ENCODE data around the gene HOXD4.
A peak's percentile ranks its signal among the peaks of the same experiment; 100 is the strongest.

HOXD4 gene

GRCh38 chr2:176181551-176181950 lies 30.2 kb downstream of the HOXD4 start:
- no peaks in the 10 kb centered on the region for H3K9me3 Mint-ChIP-seq
- H3K4me1 Mint-ChIP-seq (ENCODE audit: low read depth): peaks cover 5% of the 10 kb centered on the region
- H3K27ac Mint-ChIP-seq: no peak overlapping the region
- H3K36me3 Mint-ChIP-seq (ENCODE audit: low read depth): no peaks in the 10 kb centered on the region
- no peak overlapping the region for H3K4me3 Mint-ChIP-seq
- DNase-seq (ENCODE audit: low spot score): no peak
- peaks cover 79% of the 10 kb centered on the region for H3K27me3 Mint-ChIP-seq (ENCODE audit: low read depth)

- Mint-ChIP-seq H3K4me3 (no peak overlapping the region), H3K36me3 (ENCODE audit: low read depth) (no peaks in the 10 kb centered on the region), H3K9me3 (no peaks in the 10 kb centered on the region), H3K4me1 (ENCODE audit: low read depth) (peaks cover 9% of the 10 kb centered on the region), H3K27ac (no peak overlapping the region), H3K27me3 (ENCODE audit: low read depth) (peaks cover 78% of the 10 kb centered on the region)
- no peak for DNase-seq (ENCODE audit: low spot score)
Measured at GRCh38 chr2:176182671-176183070, 31.3 kb downstream of the HOXD4 start.

- Mint-ChIP-seq H3K4me3 (no peak overlapping the region), H3K4me1 (ENCODE audit: low read depth) (peaks cover 10% of the 10 kb centered on the region), H3K27me3 (ENCODE audit: low read depth) (peaks cover 74% of the 10 kb centered on the region), H3K9me3 (no peaks in the 10 kb centered on the region), H3K27ac (no peak overlapping the region), H3K36me3 (ENCODE audit: low read depth) (no peaks in the 10 kb centered on the region)
- DNase-seq (ENCODE audit: low spot score): no peak
Measured at GRCh38 chr2:176184749-176185148, 33.4 kb downstream of the HOXD4 start.

DNA sequence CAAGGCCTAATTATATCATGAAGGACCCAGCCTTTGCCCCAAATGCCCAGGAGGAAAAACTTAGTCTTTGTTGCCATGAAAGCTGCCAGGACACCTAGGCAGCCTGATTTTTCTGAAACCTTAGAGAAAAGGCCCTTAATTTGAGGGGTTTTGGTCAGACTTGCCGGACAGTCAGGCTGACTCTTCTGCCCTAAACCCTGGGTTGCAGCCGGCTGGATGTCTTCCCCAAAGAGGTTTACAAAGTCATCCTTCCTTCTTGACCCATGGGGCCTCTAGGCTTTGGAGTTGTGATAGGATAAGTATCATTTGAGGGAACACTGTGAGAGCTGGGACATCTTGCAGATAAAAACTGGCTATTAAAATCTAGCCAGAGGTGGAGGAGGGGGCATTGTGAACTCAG lies 34.7 kb downstream of the HOXD4 start:
- Mint-ChIP-seq H3K27me3 (ENCODE audit: low read depth) (peaks cover 74% of the 10 kb centered on the region), H3K9me3 (no peaks in the 10 kb centered on the region), H3K4me1 (ENCODE audit: low read depth) (peaks cover 10% of the 10 kb centered on the region)

DNA sequence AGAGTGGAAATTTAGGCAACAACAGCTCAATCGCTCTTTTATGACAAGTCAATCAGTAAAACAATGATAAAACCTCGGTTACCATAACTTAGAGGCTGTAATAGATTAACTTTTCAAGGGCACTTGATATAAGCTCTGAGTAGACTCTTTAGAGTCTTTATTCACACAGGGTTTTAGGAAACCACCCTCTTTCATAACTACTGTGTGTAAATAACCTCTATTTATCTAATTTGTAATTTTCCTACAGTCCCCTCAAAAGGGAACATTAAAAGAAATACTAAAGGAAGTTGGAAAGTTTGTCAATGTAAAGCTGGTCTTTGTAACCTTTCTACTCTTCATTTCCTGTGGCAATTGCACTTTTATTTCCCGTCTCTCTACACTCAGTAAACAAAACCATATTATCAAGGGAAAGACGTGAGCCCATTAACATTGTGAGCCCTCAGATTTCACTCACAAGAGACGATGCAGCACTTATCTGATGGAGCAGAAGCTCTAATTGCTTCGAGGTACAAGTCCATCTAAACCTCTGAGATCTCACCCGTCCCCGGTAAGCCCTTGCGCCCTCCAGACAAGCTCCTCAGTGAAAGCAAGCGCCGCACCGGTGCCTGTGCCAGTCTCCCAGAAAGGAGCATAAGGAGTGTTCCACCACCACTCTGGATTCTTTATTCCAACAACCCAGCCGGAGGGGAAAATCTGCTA lies 36.0 kb downstream of the HOXD4 start:
- no peaks in the 10 kb centered on the region for H3K36me3 Mint-ChIP-seq (ENCODE audit: low read depth)
- DNase-seq (ENCODE audit: low spot score): no peak
- H3K4me1 Mint-ChIP-seq (ENCODE audit: low read depth): peaks cover 10% of the 10 kb centered on the region
- peak overlapping the region; percentile 76 for H3K4me3 Mint-ChIP-seq
- H3K9me3 Mint-ChIP-seq: no peaks in the 10 kb centered on the region
- H3K27me3 Mint-ChIP-seq (ENCODE audit: low read depth): peaks cover 80% of the 10 kb centered on the region
- no peak overlapping the region for H3K27ac Mint-ChIP-seq

More for the DNA sequence above, 34.7 kb downstream of the HOXD4 start:
- no peak overlapping the region for H3K4me3 Mint-ChIP-seq
- no peak for DNase-seq (ENCODE audit: low spot score)
- H3K27ac Mint-ChIP-seq: no peak overlapping the region
- no peaks in the 10 kb centered on the region for H3K36me3 Mint-ChIP-seq (ENCODE audit: low read depth)

DNA sequence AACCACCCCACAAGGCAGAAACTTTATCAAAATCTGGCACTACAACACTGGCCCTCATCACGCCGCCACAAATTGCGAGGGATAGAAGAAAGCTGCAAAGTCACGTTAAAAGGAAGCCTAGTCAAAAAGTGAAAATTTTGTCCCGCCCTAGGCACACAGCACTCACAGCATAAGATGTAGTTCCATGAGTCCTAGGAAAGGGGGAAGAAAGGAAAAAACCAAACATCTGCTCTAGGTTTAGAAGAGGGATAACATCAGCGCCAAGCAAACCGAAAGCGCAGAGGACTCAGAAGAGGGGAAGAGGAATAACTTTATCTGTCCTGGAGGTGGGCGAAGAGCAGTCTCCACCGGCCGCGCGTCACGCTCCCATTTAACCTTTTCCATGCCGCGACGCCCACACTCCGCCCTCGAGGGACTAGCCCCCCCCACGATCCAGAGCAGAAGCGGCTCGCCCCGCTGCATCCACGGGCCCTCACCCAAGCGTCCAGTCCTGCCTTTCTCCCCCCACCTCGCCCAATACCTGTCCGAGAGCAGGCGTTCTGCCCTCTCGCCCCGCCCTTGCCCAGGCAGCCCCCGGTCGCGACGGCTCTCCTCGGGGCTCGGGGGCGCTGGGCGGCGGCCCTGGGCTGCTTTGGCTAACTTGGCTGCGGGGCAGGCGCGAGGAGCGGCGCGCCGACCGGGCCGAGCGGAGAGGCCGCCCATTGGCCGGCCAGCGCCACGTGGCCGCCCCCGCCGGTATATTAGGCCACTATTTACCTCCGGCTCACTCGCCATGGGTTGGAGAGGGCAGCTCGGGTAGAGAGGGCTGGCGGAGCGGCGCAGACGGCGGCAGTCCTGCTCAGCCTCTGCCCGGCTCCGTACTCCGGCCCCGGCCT lies 36.8 kb downstream of the HOXD4 start, which contains the start of gene HOXD1:
Gene HOXD1, plus strand, starts transcription at position 770 of the 875 bp plus-strand sequence. CDS start 134 bp downstream, outside the sequence.
- Mint-ChIP-seq H3K27me3 (ENCODE audit: low read depth) (peaks cover 81% of the 10 kb centered on the region), H3K4me3 (peak within 1 kb of the TSS; percentile 76), H3K9me3 (no peaks in the 10 kb centered on the region), H3K4me1 (ENCODE audit: low read depth) (peaks cover 10% of the 10 kb centered on the region), H3K36me3 (ENCODE audit: low read depth) (no peaks in the 10 kb centered on the region), H3K27ac (no peak within 1 kb of the TSS)
- no peak for DNase-seq (ENCODE audit: low spot score)

- no peaks in the 10 kb centered on the region for H3K36me3 Mint-ChIP-seq (ENCODE audit: low read depth)
- no peaks in the 10 kb centered on the region for H3K9me3 Mint-ChIP-seq
- H3K27ac Mint-ChIP-seq: no peak overlapping the region
- H3K4me1 Mint-ChIP-seq (ENCODE audit: low read depth): peaks cover 10% of the 10 kb centered on the region
- peak overlapping the region; percentile 38 for H3K4me3 Mint-ChIP-seq
- H3K27me3 Mint-ChIP-seq (ENCODE audit: low read depth): peaks cover 82% of the 10 kb centered on the region
- DNase-seq (ENCODE audit: low spot score): no peak
Measured at GRCh38 chr2:176188774-176189680, 37.7 kb downstream of the HOXD4 start.

GRCh38 chr2:176189681-176190641 lies 38.6 kb downstream of the HOXD4 start:
- Mint-ChIP-seq H3K27me3 (ENCODE audit: low read depth) (peaks cover 81% of the 10 kb centered on the region), H3K4me1 (ENCODE audit: low read depth) (peaks cover 10% of the 10 kb centered on the region), H3K36me3 (ENCODE audit: low read depth) (no peaks in the 10 kb centered on the region), H3K27ac (no peak overlapping the region), H3K4me3 (no peak overlapping the region), H3K9me3 (no peaks in the 10 kb centered on the region)
- DNase-seq (ENCODE audit: low spot score): no peak

DNA sequence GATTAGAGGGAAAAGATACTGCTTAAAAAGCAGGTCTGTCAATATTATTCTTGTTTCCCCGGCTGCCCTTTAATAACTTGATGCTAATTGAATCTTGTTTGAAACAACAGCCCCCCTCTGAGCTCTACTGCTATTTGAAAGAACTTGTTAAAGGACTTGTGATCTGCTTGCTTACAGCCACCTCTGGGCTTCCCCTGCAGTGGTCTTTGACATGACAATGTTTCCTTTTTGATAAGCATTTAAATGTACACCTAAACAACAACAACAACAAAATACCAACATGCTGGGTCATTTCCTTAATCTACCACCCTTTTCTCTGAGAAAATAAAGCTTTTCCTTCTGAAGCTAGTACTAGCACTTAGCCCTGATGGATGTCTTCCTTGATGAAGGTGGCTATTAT lies 41.0 kb downstream of the HOXD4 start:
- no peaks in the 10 kb centered on the region for H3K36me3 Mint-ChIP-seq (ENCODE audit: low read depth)
- no peak for DNase-seq (ENCODE audit: low spot score)
- H3K27me3 Mint-ChIP-seq (ENCODE audit: low read depth): peaks cover 70% of the 10 kb centered on the region
- peaks cover 8% of the 10 kb centered on the region for H3K4me1 Mint-ChIP-seq (ENCODE audit: low read depth)
- no peaks in the 10 kb centered on the region for H3K9me3 Mint-ChIP-seq
- no peak overlapping the region for H3K27ac Mint-ChIP-seq
- no peak overlapping the region for H3K4me3 Mint-ChIP-seq

DNA sequence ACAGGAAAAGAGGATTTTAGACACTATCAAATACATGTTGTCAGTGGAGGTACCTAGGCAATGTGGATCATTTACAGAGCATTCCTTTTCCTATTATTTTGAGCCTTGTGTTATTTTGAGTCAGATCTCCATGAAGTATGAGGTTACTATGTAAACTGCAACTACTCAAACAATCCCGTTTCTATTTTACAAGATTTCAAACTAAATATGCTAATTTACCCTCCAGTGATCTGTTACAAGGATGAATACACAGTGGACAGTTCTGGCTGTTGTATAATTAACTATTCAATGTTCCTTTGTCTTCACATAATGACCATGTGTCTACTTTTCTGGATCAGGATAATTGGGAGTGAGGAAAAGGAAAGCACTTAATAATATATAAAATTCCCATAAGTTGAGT lies 41.7 kb downstream of the HOXD4 start:
- no peaks in the 10 kb centered on the region for H3K36me3 Mint-ChIP-seq (ENCODE audit: low read depth)
- DNase-seq (ENCODE audit: low spot score): no peak
- H3K9me3 Mint-ChIP-seq: no peaks in the 10 kb centered on the region
- H3K27me3 Mint-ChIP-seq (ENCODE audit: low read depth): peaks cover 68% of the 10 kb centered on the region
- H3K4me1 Mint-ChIP-seq (ENCODE audit: low read depth): peaks cover 1% of the 10 kb centered on the region
- no peak overlapping the region for H3K4me3 Mint-ChIP-seq
- no peak overlapping the region for H3K27ac Mint-ChIP-seq

DNA sequence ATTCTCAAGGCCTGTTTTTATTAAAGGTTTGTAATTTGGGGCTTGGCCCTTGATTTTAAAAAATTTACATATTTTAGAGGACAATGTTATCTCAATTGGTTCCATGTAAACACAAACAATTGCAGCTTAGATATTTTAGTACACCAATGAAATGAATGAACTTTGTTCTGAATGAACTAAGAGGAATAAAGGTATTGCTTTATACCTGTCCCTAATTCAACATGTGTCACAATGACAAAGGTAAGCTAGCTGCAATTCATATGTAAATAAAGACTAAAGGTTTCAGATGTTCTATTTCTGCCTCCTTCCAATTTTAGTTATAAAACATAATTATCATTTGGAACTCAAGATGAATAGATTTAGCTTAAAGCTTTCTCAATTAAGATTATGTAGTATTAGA lies 48.6 kb downstream of the HOXD4 start:
- Mint-ChIP-seq H3K27ac (no peak overlapping the region), H3K4me1 (ENCODE audit: low read depth) (no peaks in the 10 kb centered on the region), H3K36me3 (ENCODE audit: low read depth) (no peaks in the 10 kb centered on the region), H3K4me3 (no peak overlapping the region), H3K27me3 (ENCODE audit: low read depth) (peaks cover 23% of the 10 kb centered on the region), H3K9me3 (no peaks in the 10 kb centered on the region)
- no peak for DNase-seq (ENCODE audit: low spot score)

- Mint-ChIP-seq H3K27me3 (ENCODE audit: low read depth) (peaks cover 22% of the 10 kb centered on the region), H3K36me3 (ENCODE audit: low read depth) (no peaks in the 10 kb centered on the region), H3K27ac (no peak overlapping the region)
Measured at GRCh38 chr2:176200971-176201370, 49.6 kb downstream of the HOXD4 start.

GRCh38 chr2:176202491-176202890 lies 51.1 kb downstream of the HOXD4 start:
- H3K36me3 Mint-ChIP-seq (ENCODE audit: low read depth): no peaks in the 10 kb centered on the region

More at GRCh38 chr2:176200971-176201370, 49.6 kb downstream of the HOXD4 start:
- Mint-ChIP-seq H3K4me3 (no peak overlapping the region), H3K4me1 (ENCODE audit: low read depth) (no peaks in the 10 kb centered on the region), H3K9me3 (no peaks in the 10 kb centered on the region)
- no peak for DNase-seq (ENCODE audit: low spot score)

More at GRCh38 chr2:176202491-176202890, 51.1 kb downstream of the HOXD4 start:
- no peak overlapping the region for H3K27ac Mint-ChIP-seq
- H3K4me1 Mint-ChIP-seq (ENCODE audit: low read depth): no peaks in the 10 kb centered on the region
- no peaks in the 10 kb centered on the region for H3K9me3 Mint-ChIP-seq
- H3K4me3 Mint-ChIP-seq: no peak overlapping the region
- H3K27me3 Mint-ChIP-seq (ENCODE audit: low read depth): peaks cover 15% of the 10 kb centered on the region
- DNase-seq (ENCODE audit: low spot score): no peak
